IMR-90 (cell line): ENCODE data around the gene SIPA1L3. TPM values are rescaled to one million over a fixed set of nuclear protein-coding genes. Genes with fewer than 3 reads are reported as not detected.

Source experiments
- ATAC-seq: fragments of 200-7000 bp; cut with Tn5 transposase; 2 replicates; pipeline ENCODE4 v1.9.1; 2020; ENCODE audit warnings: low read depth, mild to moderate bottlenecking, moderate library complexity
- BruUV-seq: library from RNA; stranded (reverse); fragments of 400-500 nt; replicated peaks from 2 replicates; lab custom pipeline; 2021; lab: Mats Ljungman, UMichigan
- CTCF ChIA-PET: fragments of 300-600 bp; formaldehyde crosslinking; extraction: SDS; loops from one replicate; lab custom pipeline; 2021; ENCODE audit warnings: antibody characterized with exemption; lab: Yijun Ruan, JAX
- POLR2A ChIA-PET: fragments of 300-600 bp; sonication (Branson Sonifier 250); formaldehyde crosslinking; loops from one replicate; lab custom pipeline; 2022; ENCODE audit warnings: antibody characterized with exemption; ENCODE audit not compliant: unreplicated experiment; lab: Charles Lee
- DNase-seq: peaks from one replicate; pipeline ENCODE4 v3.0.0; 2013
- H2AFZ ChIP-seq: replicated peaks from 2 replicates; pipeline ENCODE3; 2013; ENCODE audit warnings: low read length, mild to moderate bottlenecking; ENCODE audit not compliant: poor library complexity
- H2AK5ac ChIP-seq: 2 replicates; pipeline ENCODE4 v1.6.1; 2013; ENCODE audit warnings: low read depth, low read length, inconsistent platforms
- H2AK9ac ChIP-seq: replicated peaks from 2 replicates; pipeline ENCODE3; 2013; ENCODE audit warnings: mild to moderate bottlenecking, low read depth, low read length, moderate library complexity; ENCODE audit not compliant: poor library complexity
- H2BK120ac ChIP-seq: 2 replicates; pipeline ENCODE4 v1.6.1; 2013; ENCODE audit warnings: low read depth, low read length, inconsistent platforms
- H2BK15ac ChIP-seq: 3 replicates; pipeline ENCODE4 v1.6.1; 2013; ENCODE audit warnings: low read depth, low read length, inconsistent platforms
- H2BK20ac ChIP-seq: 2 replicates; pipeline ENCODE4 v1.6.1; 2013; ENCODE audit warnings: low read depth, mild to moderate bottlenecking, inconsistent platforms, low read length, moderate library complexity
- H2BK5ac ChIP-seq: 2 replicates; pipeline ENCODE4 v1.6.1; 2013; ENCODE audit warnings: mild to moderate bottlenecking, low read depth, low read length, inconsistent platforms; ENCODE audit not compliant: poor library complexity, severe bottlenecking
- H3K14ac ChIP-seq: replicated peaks from 2 replicates; pipeline ENCODE4 v1.6.1; 2013; ENCODE audit warnings: low read depth, low read length, inconsistent platforms
- H3K18ac ChIP-seq: 2 replicates; pipeline ENCODE4 v1.6.1; 2013; ENCODE audit warnings: low read depth, low read length, control low read depth
- H3K23ac ChIP-seq: 2 replicates; pipeline ENCODE4 v1.6.1; 2013; ENCODE audit warnings: low read depth, low read length, inconsistent platforms
- H3K27ac ChIP-seq: 2 replicates; pipeline ENCODE4 v1.5.1; 2013; ENCODE audit warnings: mild to moderate bottlenecking, control low read depth, low read length; ENCODE audit not compliant: insufficient read depth
- H3K27me3 ChIP-seq: 2 replicates; pipeline ENCODE4 v1.6.1; 2013; ENCODE audit warnings: low read length; ENCODE audit not compliant: control insufficient read depth, insufficient read depth
- H3K36me3 ChIP-seq: 2 replicates; pipeline ENCODE4 v1.6.1; 2013; ENCODE audit warnings: low read length, mixed read lengths; ENCODE audit not compliant: control insufficient read depth, insufficient read depth
- H3K4ac ChIP-seq: 2 replicates; pipeline ENCODE4 v1.6.1; 2013; ENCODE audit warnings: low read depth, low read length, inconsistent platforms
- H3K4me1 ChIP-seq: 2 replicates; pipeline ENCODE4 v1.6.1; 2013; ENCODE audit warnings: low read length, mixed read lengths; ENCODE audit not compliant: control insufficient read depth, insufficient read depth
- H3K4me2 ChIP-seq: 2 replicates; pipeline ENCODE4 v1.6.1; 2013; ENCODE audit warnings: low read depth, mild to moderate bottlenecking, control low read depth, low read length, moderate library complexity
- H3K4me3 ChIP-seq: 2 replicates; pipeline ENCODE4 v1.5.1; 2013; ENCODE audit warnings: low read depth, mild to moderate bottlenecking, control low read depth, low read length, moderate library complexity; ENCODE audit not compliant: insufficient read depth
- H3K56ac ChIP-seq: 2 replicates; pipeline ENCODE4 v1.6.1; 2013; ENCODE audit warnings: low read length, inconsistent platforms; ENCODE audit not compliant: insufficient read depth; ENCODE audit errors: extremely low read depth
- H3K79me1 ChIP-seq, 2 experiments: 2 replicates each; pipeline ENCODE4 v1.6.1; 2013; ENCODE audit warnings: low read length in 2 of 2, inconsistent platforms in 1 of 2, low read depth in 1 of 2
- H3K9ac ChIP-seq: 2 replicates; pipeline ENCODE4 v1.6.1; 2013; ENCODE audit warnings: low read depth, low read length, control low read depth
- H3K9me1 ChIP-seq: 2 replicates; pipeline ENCODE4 v1.6.1; 2013; ENCODE audit warnings: low read length, inconsistent platforms; ENCODE audit not compliant: insufficient read depth
- H3K9me3 ChIP-seq: 2 replicates; pipeline ENCODE4 v1.6.1; 2013; ENCODE audit warnings: low read length; ENCODE audit not compliant: control insufficient read depth, insufficient read depth
- H4K20me1 ChIP-seq: 2 replicates; pipeline ENCODE4 v1.6.1; 2013; ENCODE audit warnings: low read length, inconsistent platforms; ENCODE audit not compliant: insufficient read depth
- H4K5ac ChIP-seq: 2 replicates; pipeline ENCODE4 v1.6.1; 2013; ENCODE audit warnings: mild to moderate bottlenecking, low read depth, low read length, control low read depth
- H4K8ac ChIP-seq, 2 experiments: 2 replicates each; pipeline ENCODE4 v1.6.1; 2013; ENCODE audit warnings: low read depth in 2 of 2, low read length in 2 of 2, control low read depth in 1 of 2, inconsistent platforms in 1 of 2
- H4K91ac ChIP-seq: 2 replicates; pipeline ENCODE4 v1.6.1; 2013; ENCODE audit warnings: low read depth, low read length, inconsistent platforms; ENCODE audit not compliant: insufficient read depth
- BHLHE40 ChIP-seq: fragments of 150-350 bp; IDR thresholded peaks from 2 replicates; pipeline ENCODE4 v1.6.1; 2016; ENCODE audit warnings: mild to moderate bottlenecking, low read depth, low read length
- CEBPB ChIP-seq: IDR thresholded peaks from 2 replicates; pipeline ENCODE4 v1.6.1; 2012; ENCODE audit warnings: low read depth, low read length, improper control_type of control experiment
- CHD1 ChIP-seq: IDR thresholded peaks from 2 replicates; pipeline ENCODE4 v1.6.1; 2012; ENCODE audit warnings: low read depth, low read length, improper control_type of control experiment
- FOS ChIP-seq: fragments of 150-350 bp; IDR thresholded peaks from 2 replicates; pipeline ENCODE4 v1.6.1; 2016; ENCODE audit warnings: low read depth, low read length
- MAFK ChIP-seq: IDR thresholded peaks from 2 replicates; pipeline ENCODE4 v1.6.1; 2012; ENCODE audit warnings: low read depth, low read length, improper control_type of control experiment
- MXI1 ChIP-seq: IDR thresholded peaks from 2 replicates; pipeline ENCODE4 v1.6.1; 2012; ENCODE audit warnings: low read depth, mild to moderate bottlenecking, low read length, moderate library complexity, borderline replicate concordance
- POLR2A ChIP-seq: IDR thresholded peaks from 2 replicates; pipeline ENCODE4 v1.6.1; 2012; ENCODE audit warnings: mild to moderate bottlenecking, low read depth, low read length
- RAD21 ChIP-seq: IDR thresholded peaks from 2 replicates; pipeline ENCODE4 v1.6.1; 2012; ENCODE audit warnings: low read length, improper control_type of control experiment
- RCOR1 ChIP-seq: IDR thresholded peaks from 2 replicates; pipeline ENCODE4 v1.6.1; 2012; ENCODE audit warnings: mild to moderate bottlenecking, low read length, improper control_type of control experiment; ENCODE audit not compliant: insufficient replicate concordance
- RFX5 ChIP-seq: IDR thresholded peaks from 2 replicates; pipeline ENCODE4 v1.8.0; 2012; ENCODE audit warnings: low read depth, mild to moderate bottlenecking, low read length, moderate library complexity
- SMC3 ChIP-seq: fragments of 150-350 bp; IDR thresholded peaks from 2 replicates; pipeline ENCODE4 v1.6.1; 2016; ENCODE audit warnings: low read depth, mild to moderate bottlenecking, antibody characterized with exemption, low read length, moderate library complexity
- WGBS, 2 experiments: methylation state at CpG; one replicate each; pipeline versions ENCODE4 v1.1.5 to v1.1.7; 2013; ENCODE audit warnings: missing lambda C conversion rate in 2 of 2; ENCODE audit not compliant: insufficient read length in 1 of 2; ENCODE audit errors: extremely low coverage in 2 of 2; 5-methylcytosine and 5-hydroxymethylcytosine counted together
- dilution Hi-C: fragments of 300-500 bp; cut with HindIII; formaldehyde crosslinking; loops from one replicate; pipeline ENCODE4 v1.14.3; 2018; ENCODE audit warnings: low sequenced_read_pairs; ENCODE audit not compliant: unreplicated experiment
- in situ Hi-C: fragments of 300-500 bp; cut with MboI; formaldehyde crosslinking; loops from 3 replicates; pipeline ENCODE4 v1.14.3; 2019; ENCODE audit warnings: low sequenced_read_pairs, inconsistent platforms, mixed read lengths
- intact Hi-C: fragments of 100-400 bp; cut with micrococcal nuclease; formaldehyde crosslinking; loops from 2 replicates; pipeline ENCODE4 v1.10.0; 2022
- polyA plus RNA-seq, 3 experiments: library from polyadenylated mRNA; depleted of rRNA; stranded (reverse); fragments of >200 nt; gene quantifications; 2 replicates each; pipeline ENCODE4 v1.2.3, GENCODE V29; 2012; ENCODE audit warnings: low replicate concordance in 1 of 3
- total RNA-seq: library from RNA; depleted of rRNA; stranded (reverse); fragments of >200 nt; gene quantifications from 2 replicates; pipeline ENCODE4 v1.2.3, GENCODE V29; 2012
- TF ChIP-seq, protein P1 (sequence below): conservative IDR thresholded peaks from 2 replicates; pipeline ENCODE4 v1.5.1; 2012; ENCODE audit warnings: mild to moderate bottlenecking, low read depth, low read length, improper control_type of control experiment
- TF ChIP-seq, protein P2 (sequence below): fragments of 150-350 bp; IDR thresholded peaks from 2 replicates; pipeline ENCODE4 v1.6.1; 2017; ENCODE audit warnings: mild to moderate bottlenecking, antibody characterized with exemption, low read length, low read depth
- TF ChIP-seq, protein P3 (sequence below): fragments of 150-350 bp; IDR thresholded peaks from 2 replicates; pipeline ENCODE4 v1.6.1; 2016; ENCODE audit warnings: low read depth, mild to moderate bottlenecking, low read length, moderate library complexity, borderline replicate concordance

The SIPA1L3 gene
- total and polyA plus RNA-seq, 2 of the 4 experiments (the other 2 are of a cell fraction) = 4.1 to 9.4 TPM

DNA sequence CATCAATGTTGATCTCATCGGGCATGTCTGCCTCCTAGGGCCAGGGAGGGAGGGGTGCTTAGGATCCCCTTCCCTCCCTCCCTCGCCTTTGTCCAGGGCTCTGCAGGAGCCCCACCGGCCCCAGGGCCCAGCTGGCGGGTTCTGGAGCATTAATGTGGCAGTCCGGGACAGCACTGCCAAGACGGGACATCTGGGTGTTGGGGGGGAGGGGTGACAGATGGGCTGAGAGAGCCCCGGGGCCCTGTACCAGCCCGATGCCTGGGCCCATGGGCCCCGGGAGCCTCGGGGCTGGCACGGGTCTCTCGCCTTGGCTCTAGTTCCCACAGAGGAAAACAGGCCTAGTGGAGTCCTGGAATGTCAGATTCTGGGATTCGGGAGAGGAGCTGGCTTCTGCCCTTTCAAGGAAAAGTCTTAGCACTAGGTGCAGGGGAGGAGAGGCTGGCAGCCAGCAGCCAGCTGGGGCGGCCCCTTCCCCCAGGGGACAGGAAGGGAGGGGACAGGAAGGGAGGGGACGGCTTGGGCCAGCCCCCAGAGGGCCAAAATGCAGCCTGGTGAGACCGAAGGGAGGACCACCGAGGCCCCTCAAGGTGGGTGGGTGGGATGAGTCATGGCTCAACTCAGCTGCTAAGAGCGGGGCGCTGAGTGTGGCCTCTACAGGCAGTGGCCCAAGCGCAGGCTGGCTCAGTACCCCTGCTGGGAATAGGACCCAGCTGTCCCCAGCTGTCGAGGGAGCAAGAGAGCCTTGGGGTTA is 346.1 kb downstream of the SIPA1L3 start:
- peak overlapping the region; percentile 21 for H2BK5ac ChIP-seq
- H3K36me3 ChIP-seq = no peaks in the 10 kb centered on the region
- H3K18ac ChIP-seq = peak overlapping the region; percentile 68; the same call in 1 of the 2 replicates
- intact Hi-C loops (no loop called here), in situ Hi-C loops (no loop called here), dilution Hi-C loops (no loop called here)
- peaks cover 31% of the 10 kb centered on the region for H3K4me1 ChIP-seq
- H2AK9ac ChIP-seq = peak overlapping the region; percentile 23
- H4K8ac ChIP-seq = peak overlapping the region; percentile 83 to 98; a peak in 3 of 4 replicates
- no CpG with 5 or more reads among the region's 21 CpGs for WGBS, 2 experiments
- peak overlapping the region; percentile 55 for H3K4ac ChIP-seq
- H3K9me1 ChIP-seq = peaks cover 3% of the 10 kb centered on the region; the same call in 1 of the 2 replicates
- H2AFZ ChIP-seq = peak overlapping the region; percentile 77
- 0 out of 2 replicates have a peak overlapping the region, but pooled peaks have one; percentile 14 for H3K14ac ChIP-seq
- peak overlapping the region; percentile 2; the same call in 1 of the 2 replicates for H3K9ac ChIP-seq
- no peaks in the 10 kb centered on the region for H3K79me1 ChIP-seq
- H3K4me3 ChIP-seq = no peak overlapping the region
- POLR2A ChIA-PET = no interaction called here
- H2BK20ac ChIP-seq = no peak overlapping the region; the same call in 1 of the 2 replicates
- H4K20me1 ChIP-seq = no peaks in the 10 kb centered on the region
- H3K27me3 ChIP-seq = no peaks in the 10 kb centered on the region; the same call in 1 of the 2 replicates
- peak overlapping the region; percentile 71; the same call in 2 of the 3 replicates for H2BK15ac ChIP-seq
- H3K27ac ChIP-seq = peak overlapping the region; percentile 3; the same call in 1 of the 2 replicates
- no peaks in the 10 kb centered on the region for H3K9me3 ChIP-seq
- no peak overlapping the region; the same call in 1 of the 2 replicates for H3K4me2 ChIP-seq
- no peak for DNase-seq
- ATAC-seq = peak; percentile 8; the same call in 1 of the 2 replicates
- peak overlapping the region; percentile 52 for H2BK120ac ChIP-seq
- peak overlapping the region; percentile 39 for H4K5ac ChIP-seq
- peak overlapping the region; percentile 76 for H2AK5ac ChIP-seq
- BruUV-seq = no TSS peak
- no peak overlapping the region for H3K23ac ChIP-seq
- CTCF ChIA-PET = no interaction called here
- H4K91ac ChIP-seq = peak overlapping the region; percentile 32; the same call in 1 of the 2 replicates
- H3K56ac ChIP-seq = no peak overlapping the region
- no peak for TF ChIP-seq CHD1
- no peak for TF ChIP-seq RCOR1
- no peak for TF ChIP-seq MXI1
- no peak for TF ChIP-seq CEBPB
- TF ChIP-seq FOS = no peak
- no peak for TF ChIP-seq BHLHE40
- TF ChIP-seq, protein P1, sequence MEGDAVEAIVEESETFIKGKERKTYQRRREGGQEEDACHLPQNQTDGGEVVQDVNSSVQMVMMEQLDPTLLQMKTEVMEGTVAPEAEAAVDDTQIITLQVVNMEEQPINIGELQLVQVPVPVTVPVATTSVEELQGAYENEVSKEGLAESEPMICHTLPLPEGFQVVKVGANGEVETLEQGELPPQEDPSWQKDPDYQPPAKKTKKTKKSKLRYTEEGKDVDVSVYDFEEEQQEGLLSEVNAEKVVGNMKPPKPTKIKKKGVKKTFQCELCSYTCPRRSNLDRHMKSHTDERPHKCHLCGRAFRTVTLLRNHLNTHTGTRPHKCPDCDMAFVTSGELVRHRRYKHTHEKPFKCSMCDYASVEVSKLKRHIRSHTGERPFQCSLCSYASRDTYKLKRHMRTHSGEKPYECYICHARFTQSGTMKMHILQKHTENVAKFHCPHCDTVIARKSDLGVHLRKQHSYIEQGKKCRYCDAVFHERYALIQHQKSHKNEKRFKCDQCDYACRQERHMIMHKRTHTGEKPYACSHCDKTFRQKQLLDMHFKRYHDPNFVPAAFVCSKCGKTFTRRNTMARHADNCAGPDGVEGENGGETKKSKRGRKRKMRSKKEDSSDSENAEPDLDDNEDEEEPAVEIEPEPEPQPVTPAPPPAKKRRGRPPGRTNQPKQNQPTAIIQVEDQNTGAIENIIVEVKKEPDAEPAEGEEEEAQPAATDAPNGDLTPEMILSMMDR = no peak
- TF ChIP-seq POLR2A = no peak
- TF ChIP-seq RAD21 = no peak
- TF ChIP-seq MAFK = no peak
- TF ChIP-seq SMC3 = no peak
- TF ChIP-seq, protein P2, sequence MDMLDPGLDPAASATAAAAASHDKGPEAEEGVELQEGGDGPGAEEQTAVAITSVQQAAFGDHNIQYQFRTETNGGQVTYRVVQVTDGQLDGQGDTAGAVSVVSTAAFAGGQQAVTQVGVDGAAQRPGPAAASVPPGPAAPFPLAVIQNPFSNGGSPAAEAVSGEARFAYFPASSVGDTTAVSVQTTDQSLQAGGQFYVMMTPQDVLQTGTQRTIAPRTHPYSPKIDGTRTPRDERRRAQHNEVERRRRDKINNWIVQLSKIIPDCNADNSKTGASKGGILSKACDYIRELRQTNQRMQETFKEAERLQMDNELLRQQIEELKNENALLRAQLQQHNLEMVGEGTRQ = no peak
- TF ChIP-seq, protein P3, sequence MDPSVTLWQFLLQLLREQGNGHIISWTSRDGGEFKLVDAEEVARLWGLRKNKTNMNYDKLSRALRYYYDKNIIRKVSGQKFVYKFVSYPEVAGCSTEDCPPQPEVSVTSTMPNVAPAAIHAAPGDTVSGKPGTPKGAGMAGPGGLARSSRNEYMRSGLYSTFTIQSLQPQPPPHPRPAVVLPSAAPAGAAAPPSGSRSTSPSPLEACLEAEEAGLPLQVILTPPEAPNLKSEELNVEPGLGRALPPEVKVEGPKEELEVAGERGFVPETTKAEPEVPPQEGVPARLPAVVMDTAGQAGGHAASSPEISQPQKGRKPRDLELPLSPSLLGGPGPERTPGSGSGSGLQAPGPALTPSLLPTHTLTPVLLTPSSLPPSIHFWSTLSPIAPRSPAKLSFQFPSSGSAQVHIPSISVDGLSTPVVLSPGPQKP = no peak
- TF ChIP-seq RFX5 = no peak
